H1 (cell line): ENCODE measurements around the gene NEDD4L. TPM values are rescaled to one million over a fixed set of nuclear protein-coding genes. Genes with fewer than 3 reads are reported as not detected.

Experiments
- CTCF ChIA-PET: fragments of 300-600 bp; sonication (Branson Sonifier 250); formaldehyde crosslinking; loops from one replicate; lab custom pipeline; 2021; ENCODE audit not compliant: partially characterized antibody; lab: Charles Lee
- POLR2A ChIA-PET: fragments of 300-600 bp; sonication (Branson Sonifier 250); formaldehyde crosslinking; loops from one replicate; lab custom pipeline; 2021; ENCODE audit warnings: inconsistent platforms; ENCODE audit not compliant: partially characterized antibody; lab: Charles Lee
- DNase-seq, 2 experiments: peaks; one replicate each; pipeline versions ENCODE4 v3.0.0 to v3.0.0-alpha.2; 2010 to 2022; ENCODE audit warnings: low spot score in 2 of 2, low read depth in 1 of 2, mixed read lengths in 1 of 2
- FAIRE-seq: peaks from 2 replicates; lab custom pipeline; 2011; peaks lifted over from hg19 to GRCh38; lab: Jason Lieb, UNC
- H2AFZ ChIP-seq: 2 replicates; pipeline ENCODE4 v1.8.1; 2012; ENCODE audit warnings: low read length, inconsistent platforms
- H2AK5ac ChIP-seq: 2 replicates; pipeline ENCODE4 v1.6.1; 2013; ENCODE audit warnings: low read depth, low read length
- H2BK120ac ChIP-seq: replicated peaks from 2 replicates; pipeline ENCODE3; 2013; ENCODE audit warnings: low read depth, low read length, inconsistent platforms
- H2BK12ac ChIP-seq: 2 replicates; pipeline ENCODE4 v1.6.1; 2013; ENCODE audit warnings: low read depth, low read length
- H2BK15ac ChIP-seq: 2 replicates; pipeline ENCODE4 v1.6.1; 2013; ENCODE audit warnings: low read length
- H2BK20ac ChIP-seq: 2 replicates; pipeline ENCODE4 v1.6.1; 2013; ENCODE audit warnings: low read length
- H2BK5ac ChIP-seq: 2 replicates; pipeline ENCODE4 v1.6.1; 2013; ENCODE audit warnings: low read depth, low read length
- H3K14ac ChIP-seq: 2 replicates; pipeline ENCODE4 v1.6.1; 2013; ENCODE audit warnings: inconsistent platforms; ENCODE audit not compliant: insufficient read length
- H3K18ac ChIP-seq: 2 replicates; pipeline ENCODE4 v1.6.1; 2013; ENCODE audit warnings: low read length; ENCODE audit errors: extremely low read depth
- H3K23ac ChIP-seq: 2 replicates; pipeline ENCODE4 v1.6.1; 2013; ENCODE audit warnings: inconsistent platforms; ENCODE audit not compliant: insufficient read length
- H3K23me2 ChIP-seq: 2 replicates; pipeline ENCODE4 v1.6.1; 2013; ENCODE audit warnings: low read depth, low read length
- H3K27ac ChIP-seq: 2 replicates; pipeline ENCODE4 v1.6.1; 2011; ENCODE audit warnings: low read depth, low read length, inconsistent platforms
- H3K27me3 ChIP-seq, 4 experiments: replicated peaks in 1 of 4; 1 replicate in 1 of 4; 2 replicates in 3 of 4; pipeline versions ENCODE4 v1.6.1 to v1.8.1; 2011 to 2013; ENCODE audit warnings: low read length in 3 of 4, mild to moderate bottlenecking in 3 of 4, inconsistent platforms in 2 of 4, mixed read lengths in 2 of 4, moderate library complexity in 1 of 4; ENCODE audit not compliant: control insufficient read depth in 3 of 4, insufficient read depth in 3 of 4; ENCODE audit errors: extremely low read depth in 1 of 4
- H3K36me3 ChIP-seq, 4 experiments: 2 replicates each; pipeline versions ENCODE4 v1.6.1 to v1.8.1; 2011 to 2013; ENCODE audit warnings: mild to moderate bottlenecking in 4 of 4, low read length in 3 of 4, moderate library complexity in 2 of 4, control low read depth in 1 of 4, inconsistent platforms in 1 of 4; ENCODE audit not compliant: insufficient read depth in 4 of 4, control insufficient read depth in 2 of 4
- H3K4ac ChIP-seq: replicated peaks from 2 replicates; pipeline ENCODE3; 2013; ENCODE audit warnings: low read length, low read depth, mixed read lengths, inconsistent platforms; ENCODE audit not compliant: insufficient read length
- H3K4me1 ChIP-seq, 4 experiments: replicated peaks in 1 of 4; 1 replicate in 1 of 4; 2 replicates in 3 of 4; pipeline versions ENCODE4 v1.6.1 to v1.8.1; 2011 to 2013; ENCODE audit warnings: low read length in 3 of 4, inconsistent platforms in 2 of 4, mixed read lengths in 1 of 4; ENCODE audit not compliant: insufficient read depth in 4 of 4, control insufficient read depth in 3 of 4
- H3K4me2 ChIP-seq, 2 experiments: 2 replicates each; pipeline versions ENCODE4 v1.6.1 to v1.8.1; 2011 to 2013; ENCODE audit warnings: low read depth in 2 of 2, low read length in 2 of 2, control low read depth in 1 of 2, inconsistent platforms in 1 of 2, mild to moderate bottlenecking in 1 of 2; ENCODE audit not compliant: insufficient read depth in 1 of 2
- H3K4me3 ChIP-seq, 4 experiments: fragments of 200-600, 300-600 bp in 1 of 4; sonication (generic), shearing (Covaris generic), sonication (Bioruptor Twin) in 1 of 4; 2 replicates each; pipeline versions ENCODE4 v1.5.1 to v1.8.1; 2011 to 2016; ENCODE audit warnings: low read length in 4 of 4, low read depth in 3 of 4, control low read depth in 2 of 4, inconsistent platforms in 2 of 4, mild to moderate bottlenecking in 2 of 4, mixed read lengths in 1 of 4, moderate library complexity in 1 of 4; ENCODE audit not compliant: insufficient read depth in 2 of 4; ENCODE audit errors: extremely low read depth in 1 of 4
- H3K56ac ChIP-seq: replicated peaks from 2 replicates; pipeline ENCODE3; 2013; ENCODE audit warnings: low read depth, mild to moderate bottlenecking, mixed read lengths, low read length, inconsistent platforms; ENCODE audit not compliant: insufficient read length
- H3K79me1 ChIP-seq: 2 replicates; pipeline ENCODE4 v1.6.1; 2013; ENCODE audit warnings: low read depth, low read length, control low read depth
- H3K79me2 ChIP-seq, 2 experiments: 2 replicates each; pipeline versions ENCODE4 v1.6.1 to v1.8.1; 2012 to 2013; ENCODE audit warnings: low read length in 2 of 2, mild to moderate bottlenecking in 2 of 2, inconsistent platforms in 1 of 2; ENCODE audit not compliant: insufficient read depth in 2 of 2, control insufficient read depth in 1 of 2
- H3K9ac ChIP-seq, 4 experiments: replicated peaks in 1 of 4; 1 replicate in 1 of 4; 2 replicates in 3 of 4; pipeline versions ENCODE4 v1.6.1 to v1.8.1; 2011 to 2013; ENCODE audit warnings: low read depth in 3 of 4, low read length in 3 of 4, control low read depth in 2 of 4, mild to moderate bottlenecking in 2 of 4, moderate library complexity in 2 of 4, inconsistent platforms in 1 of 4; ENCODE audit errors: extremely low read depth in 1 of 4
- H3K9me3 ChIP-seq, 2 experiments: 2 replicates each; pipeline versions ENCODE4 v1.6.1 to v1.8.1; 2012 to 2013; ENCODE audit warnings: mild to moderate bottlenecking in 2 of 2, moderate library complexity in 2 of 2, control low read depth in 1 of 2, inconsistent platforms in 1 of 2, low read depth in 1 of 2, low read length in 1 of 2, mixed read lengths in 1 of 2; ENCODE audit not compliant: insufficient read depth in 2 of 2
- H4K20me1 ChIP-seq, 2 experiments: replicated peaks in 1 of 2; 2 replicates each; pipeline versions ENCODE3 to v1.8.1; 2011 to 2013; ENCODE audit warnings: inconsistent platforms in 2 of 2, low read length in 2 of 2, mild to moderate bottlenecking in 1 of 2; ENCODE audit not compliant: insufficient read depth in 2 of 2, control insufficient read depth in 1 of 2
- H4K5ac ChIP-seq: 2 replicates; pipeline ENCODE4 v1.6.1; 2013; ENCODE audit warnings: low read length, low read depth, mixed read lengths, inconsistent platforms; ENCODE audit not compliant: insufficient read length
- H4K8ac ChIP-seq: 2 replicates; pipeline ENCODE4 v1.8.0; 2013; ENCODE audit warnings: mild to moderate bottlenecking, moderate library complexity, low read length, inconsistent platforms; ENCODE audit not compliant: insufficient read depth; ENCODE audit errors: extremely low read depth
- H4K91ac ChIP-seq: replicated peaks from 2 replicates; pipeline ENCODE3; 2013; ENCODE audit warnings: low read length, mixed read lengths, inconsistent platforms; ENCODE audit not compliant: insufficient read length
- BACH1 ChIP-seq: IDR thresholded peaks from 2 replicates; pipeline ENCODE4 v1.6.1; 2012; ENCODE audit warnings: low read length, improper control_type of control experiment
- BCL11A ChIP-seq, 2 experiments: IDR thresholded peaks; one replicate each; pipeline ENCODE4 v1.6.1; 2011; ENCODE audit warnings: low read depth in 2 of 2, low read length in 2 of 2, mild to moderate bottlenecking in 2 of 2
- CEBPB ChIP-seq: IDR thresholded peaks from 2 replicates; pipeline ENCODE4 v1.6.1; 2012; ENCODE audit warnings: low read depth, low read length
- CHD2 ChIP-seq: IDR thresholded peaks from 2 replicates; pipeline ENCODE4 v1.6.1; 2012; ENCODE audit warnings: low read length, improper control_type of control experiment
- GTF2F1 ChIP-seq: IDR thresholded peaks from 2 replicates; pipeline ENCODE4 v1.6.1; 2012; ENCODE audit warnings: low read depth, low read length, improper control_type of control experiment, borderline replicate concordance
- HDAC6 ChIP-seq: IDR thresholded peaks from one replicate; pipeline ENCODE4 v1.7.1; 2012; ENCODE audit warnings: low read depth, mild to moderate bottlenecking, inconsistent platforms, low read length, moderate library complexity
- JUND ChIP-seq: IDR thresholded peaks from 2 replicates; pipeline ENCODE4 v1.6.1; 2011; ENCODE audit warnings: mild to moderate bottlenecking, improper control_type of control experiment, low read length
- MAFK ChIP-seq: IDR thresholded peaks from 2 replicates; pipeline ENCODE4 v1.6.1; 2012; ENCODE audit warnings: low read depth, mild to moderate bottlenecking, improper control_type of control experiment, low read length
- POLR2AphosphoS5 ChIP-seq: IDR thresholded peaks from 2 replicates; pipeline ENCODE4 v1.6.1; 2011; ENCODE audit warnings: low read depth, low read length
- RNF2 ChIP-seq: fragments of 200-900, 300-1000 bp; sonication (generic); IDR thresholded peaks from 2 replicates; pipeline ENCODE4 v1.7.1; 2016; ENCODE audit warnings: borderline replicate concordance, low read depth, mild to moderate bottlenecking, antibody characterized with exemption, low read length; ENCODE audit not compliant: poor library complexity, severe bottlenecking; ENCODE audit errors: missing control alignments
- SAP30 ChIP-seq: fragments of 300-600 bp; sonication (generic); IDR thresholded peaks from 2 replicates; pipeline ENCODE4 v1.7.1; 2012; ENCODE audit warnings: low read length, moderate library complexity, mild to moderate bottlenecking, inconsistent platforms; ENCODE audit not compliant: insufficient read depth, insufficient replicate concordance
- SIN3A ChIP-seq, 2 experiments: IDR thresholded peaks in 1 of 2; conservative IDR thresholded peaks in 1 of 2; 2 replicates each; pipeline ENCODE4 v1.6.1; 2011 to 2012; ENCODE audit warnings: low read length in 2 of 2, improper control_type of control experiment in 1 of 2, low read depth in 1 of 2, mild to moderate bottlenecking in 1 of 2
- TAF7 ChIP-seq: optimal IDR thresholded peaks from 2 replicates; pipeline ENCODE3; 2011; ENCODE audit warnings: low read depth, mild to moderate bottlenecking, inconsistent platforms, low read length, moderate library complexity, borderline replicate concordance
- TEAD4 ChIP-seq: IDR thresholded peaks from 2 replicates; pipeline ENCODE4 v1.6.1; 2012; ENCODE audit warnings: low read depth, low read length, inconsistent platforms, mixed read lengths
- WGBS, 2 experiments: shearing (Covaris generic) in 1 of 2; methylation state at CpG; one replicate each; pipeline versions ENCODE4 v1.1.6 to v1.1.7; 2013 to 2015; ENCODE audit warnings: low lambda C conversion rate in 2 of 2, mixed read lengths in 2 of 2, inconsistent platforms in 1 of 2, low coverage in 1 of 2, missing lambda C conversion rate in 1 of 2; ENCODE audit not compliant: insufficient replicate concordance in 2 of 2, insufficient coverage in 1 of 2, insufficient read length in 1 of 2; ENCODE audit errors: extremely low coverage in 1 of 2, missing lambda C conversion rate in 1 of 2; 5-methylcytosine and 5-hydroxymethylcytosine counted together
- polyA plus RNA-seq, 7 experiments: library from polyadenylated mRNA; depleted of rRNA in 3 of 7; stranded (reverse) in 5 of 7; unstranded in 2 of 7; fragments of >200 nt in 5 of 7; fragments of 200-250 nt in 2 of 7; gene quantifications; 1 replicate in 5 of 7; 2 replicates in 1 of 7; 4 replicates in 1 of 7; pipeline versions ENCODE4 v1.2.1 to v1.2.3, GENCODE V29; 2011 to 2013; ENCODE audit warnings: missing spikeins in 2 of 7, mixed read lengths in 2 of 7
- total RNA-seq: library from RNA; stranded (reverse); fragmentation: NEBNext Ultra II Directional; extraction: Animal tissue kit (Norgen Biotek cat#: 25700); gene quantifications from 2 replicates; pipeline ENCODE4 v1.2.1, GENCODE V29; 2021

Gene NEDD4L
- total and polyA plus RNA-seq, 2 of the 8 experiments (the other 6 are each of a cell fraction or from before 2014, with no cell fraction given) = 37.3 to 69.8 TPM

DNA sequence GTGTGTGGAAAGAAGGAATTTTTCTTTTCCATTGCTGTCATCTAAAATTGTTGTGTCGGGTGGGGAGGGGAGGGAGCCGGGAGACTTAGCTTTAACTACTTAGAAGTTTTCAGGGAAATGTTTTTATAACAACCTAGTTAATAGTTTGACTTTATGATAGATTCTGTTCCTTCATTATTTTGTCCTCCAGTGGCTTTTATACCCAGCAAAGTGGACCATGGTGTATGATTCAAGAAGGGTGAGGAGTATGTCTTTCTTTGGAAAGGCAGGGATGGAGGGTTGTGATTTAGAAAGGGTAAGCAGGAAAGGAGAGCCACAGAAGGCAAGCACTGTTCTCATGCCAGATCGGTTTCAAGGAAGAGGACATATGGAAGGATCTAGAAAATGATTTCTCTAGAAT, 261.8 kb downstream of the NEDD4L start:
- FAIRE-seq (no peak), DNase-seq (no peak)
- no peak overlapping the region for H2AK5ac ChIP-seq
- no peak overlapping the region for H2BK20ac ChIP-seq
- peaks cover 0 to 2% of the 10 kb centered on the region in 2 experiments; a peak in 2 of 4 replicates for H3K9me3 ChIP-seq
- WGBS, 2 experiments = 73% methylated on average over 3 of the region's 3 CpGs; no CpG with 5 or more reads in 1 of the 2 experiments
- no peak overlapping the region for H4K5ac ChIP-seq
- POLR2A ChIA-PET = interaction anchor here (0.7 kb wide), 1 partner anchor 50 kb away, joined by 3 read pairs; no protein-coding TSS in a partner anchor
- no peak overlapping the region for H4K91ac ChIP-seq
- H3K79me2 ChIP-seq = peaks cover 0 to 13% of the 10 kb centered on the region in 2 experiments; a peak in 3 of 4 replicates
- H3K36me3 ChIP-seq = peaks cover 0 to 4% (median 0%) of the 10 kb centered on the region in 4 experiments; a peak in 1 of 8 replicates
- peaks cover 4 to 5% of the 10 kb centered on the region in 2 experiments for H4K20me1 ChIP-seq
- H3K27ac ChIP-seq = no peak overlapping the region
- no peak overlapping the region for H3K18ac ChIP-seq
- no peak overlapping the region for H2BK15ac ChIP-seq
- no peak overlapping the region for H3K23ac ChIP-seq
- H3K4me1 ChIP-seq = no peaks in the 10 kb centered on the region; a peak in 1 of 7 replicates
- no peaks in the 10 kb centered on the region for H3K23me2 ChIP-seq
- no peak overlapping the region for H3K4ac ChIP-seq
- H3K4me2 ChIP-seq = no peak overlapping the region
- H3K9ac ChIP-seq = no peak overlapping the region
- H3K4me3 ChIP-seq = no peak overlapping the region
- no peak overlapping the region for H3K14ac ChIP-seq
- H2AFZ ChIP-seq = no peak overlapping the region
- no peak overlapping the region for H3K56ac ChIP-seq
- no peak overlapping the region for H4K8ac ChIP-seq
- H2BK12ac ChIP-seq = no peak overlapping the region
- no peak overlapping the region for H2BK5ac ChIP-seq
- no peak overlapping the region for H2BK120ac ChIP-seq
- no peaks in the 10 kb centered on the region for H3K27me3 ChIP-seq
- H3K79me1 ChIP-seq = peaks cover 3% of the 10 kb centered on the region; the same call in 1 of the 2 replicates
- CTCF ChIA-PET = no interaction called here
- TF ChIP-seq HDAC6 (no peak), TAF7 (no peak), CHD2 (no peak), JUND (no peak), SAP30 (no peak), BACH1 (no peak), SIN3A (conservative IDR thresholded peaks at IDR 0.05 in 1 of 2, IDR thresholded peaks at IDR 0.05 in 1 of 2; ENCODE audit: low read depth in 1 of 2, low read length in 2 of 2) (no peak), TEAD4 (no peak), RNF2 (no peak), MAFK (no peak), GTF2F1 (no peak), BCL11A (IDR thresholded peaks at IDR 0.05; ENCODE audit: low read depth in 2 of 2, low read length in 2 of 2) (no peak), CEBPB (no peak), POLR2AphosphoS5 (no peak)
